ENCODE results near the gene EXOSC2. TPM values are rescaled to one million over a fixed set of nuclear protein-coding genes. Genes with fewer than 3 reads are reported as not detected.
A peak's percentile ranks its signal among the peaks of the same experiment; 100 is the strongest.

Gene EXOSC2
- total RNA-seq, 1 donor from 2014 or later: 57.2 TPM

DNA sequence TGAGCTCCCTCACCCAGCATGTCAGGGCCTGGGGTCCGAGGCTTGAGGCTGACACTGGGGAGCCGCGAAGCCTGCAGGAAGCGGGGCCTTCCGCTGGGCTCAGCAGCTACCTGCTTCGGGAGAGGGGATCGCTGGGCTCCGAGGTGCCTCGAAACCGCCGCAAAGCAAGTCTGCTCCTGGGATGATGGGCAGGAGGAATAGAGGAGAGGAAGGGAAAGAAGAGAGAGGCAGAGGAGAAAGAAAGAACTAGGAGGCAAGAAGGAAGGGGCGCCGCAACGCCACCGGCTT, 30.7 kb upstream of the EXOSC2 start:
- Mint-ChIP-seq H3K27ac (no peak overlapping the region), H3K36me3 (no peaks in the 10 kb centered on the region), H3K4me3 (peak overlapping the region; percentile 41), H3K4me1 (ENCODE audit: unreplicated experiment) (peaks cover 8% of the 10 kb centered on the region), H3K9me3 (no peaks in the 10 kb centered on the region), H3K27me3 (peaks cover 84% of the 10 kb centered on the region)
- no peak for DNase-seq (ENCODE audit: extremely low spot score, unreplicated experiment)
- TF ChIP-seq, protein P1, sequence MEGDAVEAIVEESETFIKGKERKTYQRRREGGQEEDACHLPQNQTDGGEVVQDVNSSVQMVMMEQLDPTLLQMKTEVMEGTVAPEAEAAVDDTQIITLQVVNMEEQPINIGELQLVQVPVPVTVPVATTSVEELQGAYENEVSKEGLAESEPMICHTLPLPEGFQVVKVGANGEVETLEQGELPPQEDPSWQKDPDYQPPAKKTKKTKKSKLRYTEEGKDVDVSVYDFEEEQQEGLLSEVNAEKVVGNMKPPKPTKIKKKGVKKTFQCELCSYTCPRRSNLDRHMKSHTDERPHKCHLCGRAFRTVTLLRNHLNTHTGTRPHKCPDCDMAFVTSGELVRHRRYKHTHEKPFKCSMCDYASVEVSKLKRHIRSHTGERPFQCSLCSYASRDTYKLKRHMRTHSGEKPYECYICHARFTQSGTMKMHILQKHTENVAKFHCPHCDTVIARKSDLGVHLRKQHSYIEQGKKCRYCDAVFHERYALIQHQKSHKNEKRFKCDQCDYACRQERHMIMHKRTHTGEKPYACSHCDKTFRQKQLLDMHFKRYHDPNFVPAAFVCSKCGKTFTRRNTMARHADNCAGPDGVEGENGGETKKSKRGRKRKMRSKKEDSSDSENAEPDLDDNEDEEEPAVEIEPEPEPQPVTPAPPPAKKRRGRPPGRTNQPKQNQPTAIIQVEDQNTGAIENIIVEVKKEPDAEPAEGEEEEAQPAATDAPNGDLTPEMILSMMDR (conservative IDR thresholded peaks at IDR 0.05): no peak

DNA sequence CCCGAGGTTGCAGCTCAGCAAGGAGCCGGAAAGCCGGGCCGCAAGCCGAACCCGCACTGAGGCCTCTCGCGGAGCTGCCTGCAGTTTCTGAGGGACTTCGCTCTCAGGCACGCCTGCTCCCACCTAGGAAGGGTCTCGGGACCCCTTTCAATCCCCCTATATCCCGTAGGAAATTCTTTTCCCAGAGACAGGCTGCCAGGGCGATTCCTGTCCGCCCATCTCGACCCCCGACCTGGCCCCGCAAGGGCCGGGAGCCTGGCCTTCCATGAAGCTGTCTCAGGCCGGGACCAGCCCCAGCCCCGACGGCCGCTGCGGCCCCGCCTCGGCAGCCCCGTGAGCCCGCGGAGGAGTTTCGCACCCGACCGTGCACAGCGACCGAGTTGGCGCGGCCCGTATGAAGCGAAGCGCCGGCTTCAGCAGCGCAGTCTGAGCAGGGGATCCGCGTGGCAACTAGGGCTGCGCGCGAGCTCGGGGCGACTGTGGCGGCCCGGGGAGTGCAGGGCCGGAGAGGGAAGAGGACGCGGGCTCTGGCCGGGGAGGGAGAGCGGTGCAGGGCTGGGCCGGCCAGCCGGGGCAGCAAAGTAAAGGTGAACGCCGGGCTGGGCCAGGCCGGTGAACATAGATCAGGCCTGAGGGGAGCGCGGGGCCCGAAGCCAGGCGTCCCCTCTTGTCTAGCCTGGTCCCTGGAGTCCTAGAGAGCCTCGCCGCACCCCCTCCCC, 30.2 kb upstream of the EXOSC2 start:
- H3K27ac Mint-ChIP-seq: no peak overlapping the region
- no peaks in the 10 kb centered on the region for H3K36me3 Mint-ChIP-seq
- TF ChIP-seq, protein P1 (conservative IDR thresholded peaks at IDR 0.05): no peak
- peaks cover 8% of the 10 kb centered on the region for H3K4me1 Mint-ChIP-seq (ENCODE audit: unreplicated experiment)
- DNase-seq (ENCODE audit: extremely low spot score, unreplicated experiment): no peak
- H3K4me3 Mint-ChIP-seq: no peak overlapping the region
- H3K27me3 Mint-ChIP-seq: peaks cover 84% of the 10 kb centered on the region
- H3K9me3 Mint-ChIP-seq: no peaks in the 10 kb centered on the region

DNA sequence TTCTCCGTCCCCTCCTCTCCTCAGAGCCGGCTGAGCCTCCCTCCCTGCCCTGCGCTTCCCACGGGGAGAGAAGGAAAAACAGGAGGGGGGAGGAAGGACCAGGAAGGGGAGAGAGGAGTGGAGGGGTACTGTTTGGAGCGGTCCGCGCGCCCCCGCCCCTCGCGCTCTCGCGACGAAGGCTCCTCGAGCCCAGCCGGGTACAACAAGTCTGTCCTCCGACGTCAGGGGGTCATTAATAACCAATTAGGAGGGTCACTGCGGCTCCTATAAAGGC, 29.7 kb upstream of the EXOSC2 start:
- H3K9me3 Mint-ChIP-seq: no peaks in the 10 kb centered on the region
- H3K4me1 Mint-ChIP-seq (ENCODE audit: unreplicated experiment): peaks cover 8% of the 10 kb centered on the region
- TF ChIP-seq, protein P1 (conservative IDR thresholded peaks at IDR 0.05): no peak
- H3K4me3 Mint-ChIP-seq: peak overlapping the region; percentile 55
- no peaks in the 10 kb centered on the region for H3K36me3 Mint-ChIP-seq
- no peak overlapping the region for H3K27ac Mint-ChIP-seq
- DNase-seq (ENCODE audit: extremely low spot score, unreplicated experiment): no peak
- H3K27me3 Mint-ChIP-seq: peaks cover 84% of the 10 kb centered on the region

DNA sequence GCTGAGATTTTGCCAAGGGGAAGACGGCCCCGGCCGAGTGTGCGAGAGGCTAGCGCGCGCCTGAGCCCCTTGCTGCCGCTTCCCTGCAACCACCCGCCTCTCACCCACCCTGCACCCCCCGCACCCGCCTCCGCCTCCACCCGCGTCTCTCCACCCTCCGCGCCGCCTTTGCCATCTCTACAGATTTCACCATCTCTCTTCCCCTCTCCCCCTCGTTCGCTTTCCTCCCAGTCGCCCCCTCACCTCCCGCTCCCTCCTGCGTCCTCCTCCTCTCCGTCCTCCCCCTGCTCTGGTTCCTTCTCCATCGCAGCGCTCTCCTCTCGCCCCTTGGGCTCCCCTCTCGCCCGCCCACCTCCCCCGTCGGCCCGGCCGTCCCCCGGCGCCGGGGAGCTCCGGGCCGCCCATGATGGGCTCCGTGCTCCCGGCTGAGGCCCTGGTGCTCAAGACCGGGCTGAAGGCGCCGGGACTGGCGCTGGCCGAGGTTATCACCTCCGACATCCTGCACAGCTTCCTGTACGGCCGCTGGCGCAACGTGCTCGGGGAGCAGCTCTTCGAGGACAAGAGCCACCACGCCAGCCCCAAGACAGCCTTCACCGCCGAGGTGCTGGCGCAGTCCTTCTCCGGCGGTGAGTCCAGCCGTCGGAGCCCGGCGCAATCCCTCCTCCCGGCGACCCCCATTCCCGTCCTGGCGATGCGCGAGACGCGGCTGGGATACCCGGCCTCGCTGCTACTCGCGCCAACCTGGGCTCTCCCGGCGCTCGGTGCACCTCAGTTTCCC, 29.1 kb upstream of the EXOSC2 start, which contains the start of gene PRDM12:
TSS of gene PRDM12 (plus strand) at position 344 of the 778 bp plus-strand sequence. CDS start at position 404, 60 bp downstream.
- H3K9me3 Mint-ChIP-seq: no peaks in the 10 kb centered on the region
- TF ChIP-seq, protein P1 (conservative IDR thresholded peaks at IDR 0.05): no peak
- peak within 1 kb of the TSS; percentile 68 for H3K4me3 Mint-ChIP-seq
- DNase-seq (ENCODE audit: extremely low spot score, unreplicated experiment): no peak
- no peaks in the 10 kb centered on the region for H3K36me3 Mint-ChIP-seq
- H3K4me1 Mint-ChIP-seq (ENCODE audit: unreplicated experiment): peaks cover 8% of the 10 kb centered on the region
- peaks cover 82% of the 10 kb centered on the region for H3K27me3 Mint-ChIP-seq
- H3K27ac Mint-ChIP-seq: no peak within 1 kb of the TSS

DNA sequence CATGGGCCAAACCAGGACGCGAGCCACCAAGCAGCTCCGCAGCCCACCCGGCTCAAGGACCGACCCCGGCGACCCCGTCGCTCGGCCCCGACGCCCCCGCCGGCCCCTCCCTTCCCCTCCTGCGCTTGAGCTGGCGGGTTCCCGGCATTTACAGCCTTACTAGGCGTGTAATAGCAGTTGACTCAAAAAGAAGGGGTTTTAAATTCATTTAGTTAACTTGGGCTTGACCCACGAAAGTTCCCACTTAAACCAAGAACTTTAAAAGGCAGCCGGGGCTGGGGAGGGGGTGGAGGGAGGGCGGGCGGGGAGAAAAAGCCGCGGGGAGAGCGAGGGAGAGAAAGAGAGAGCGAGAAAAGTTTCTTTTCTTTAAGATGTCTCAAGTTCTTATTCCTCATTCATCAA, 28.6 kb upstream of the EXOSC2 start:
- no peaks in the 10 kb centered on the region for H3K36me3 Mint-ChIP-seq
- no peak overlapping the region for H3K27ac Mint-ChIP-seq
- no peak for DNase-seq (ENCODE audit: extremely low spot score, unreplicated experiment)
- H3K27me3 Mint-ChIP-seq: peaks cover 82% of the 10 kb centered on the region
- TF ChIP-seq, protein P1 (conservative IDR thresholded peaks at IDR 0.05): no peak
- no peaks in the 10 kb centered on the region for H3K9me3 Mint-ChIP-seq
- peaks cover 8% of the 10 kb centered on the region for H3K4me1 Mint-ChIP-seq (ENCODE audit: unreplicated experiment)
- peak overlapping the region; percentile 68 for H3K4me3 Mint-ChIP-seq
